ENCODE measurements around the gene NIPSNAP3A.

- TF ChIP-seq CTCF (IDR thresholded peaks at IDR 0.05) = no peak
- no peak for TF ChIP-seq POLR2A (IDR thresholded peaks at IDR 0.05)
Measured at GRCh38 chr9:104747245-104747564, 278 bp upstream of the NIPSNAP3A start.

All from stomach (tissue), 4 donors.